Measurements from ENCODE around the gene PPP1R13L. TPM values are rescaled to one million over a fixed set of nuclear protein-coding genes. Genes with fewer than 3 reads are reported as not detected.

PPP1R13L gene
- total RNA-seq, 4 donors from 2014 or later: 11.9 to 64.2 (median 35.8) TPM

DNA sequence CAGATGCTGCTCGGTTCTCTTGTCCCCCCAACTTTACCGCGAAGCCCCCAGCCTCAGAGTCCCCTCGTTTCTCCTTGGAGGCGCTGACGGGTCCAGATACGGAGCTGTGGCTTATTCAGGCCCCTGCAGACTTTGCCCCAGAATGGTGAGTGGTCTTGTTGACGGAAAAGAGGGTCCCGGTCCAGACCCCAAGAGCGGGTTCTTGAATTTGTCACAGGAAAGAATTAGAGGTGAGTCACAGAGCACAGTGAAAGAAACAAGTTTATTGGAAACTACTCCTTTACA is 2.2 kb upstream of the PPP1R13L start:
- intact Hi-C loops (cut with DNase I): loop anchor here (10.0 kb wide), 1 partner anchor 152 kb away; the partner anchor contains the start of gene MARK4
- H3K27ac ChIP-seq: no peak overlapping the region
- WGBS, 2 donors: 1 to 2% methylated on average over 10 of the region's 10 CpGs
- no peaks in the 10 kb centered on the region for H3K27me3 ChIP-seq
- TF ChIP-seq, protein P1, sequence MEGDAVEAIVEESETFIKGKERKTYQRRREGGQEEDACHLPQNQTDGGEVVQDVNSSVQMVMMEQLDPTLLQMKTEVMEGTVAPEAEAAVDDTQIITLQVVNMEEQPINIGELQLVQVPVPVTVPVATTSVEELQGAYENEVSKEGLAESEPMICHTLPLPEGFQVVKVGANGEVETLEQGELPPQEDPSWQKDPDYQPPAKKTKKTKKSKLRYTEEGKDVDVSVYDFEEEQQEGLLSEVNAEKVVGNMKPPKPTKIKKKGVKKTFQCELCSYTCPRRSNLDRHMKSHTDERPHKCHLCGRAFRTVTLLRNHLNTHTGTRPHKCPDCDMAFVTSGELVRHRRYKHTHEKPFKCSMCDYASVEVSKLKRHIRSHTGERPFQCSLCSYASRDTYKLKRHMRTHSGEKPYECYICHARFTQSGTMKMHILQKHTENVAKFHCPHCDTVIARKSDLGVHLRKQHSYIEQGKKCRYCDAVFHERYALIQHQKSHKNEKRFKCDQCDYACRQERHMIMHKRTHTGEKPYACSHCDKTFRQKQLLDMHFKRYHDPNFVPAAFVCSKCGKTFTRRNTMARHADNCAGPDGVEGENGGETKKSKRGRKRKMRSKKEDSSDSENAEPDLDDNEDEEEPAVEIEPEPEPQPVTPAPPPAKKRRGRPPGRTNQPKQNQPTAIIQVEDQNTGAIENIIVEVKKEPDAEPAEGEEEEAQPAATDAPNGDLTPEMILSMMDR (IDR thresholded peaks at IDR 0.05): no peak
- TF ChIP-seq POLR2A (IDR thresholded peaks at IDR 0.05): no peak
- no peak for DNase-seq
- H3K9me3 ChIP-seq: no peaks in the 10 kb centered on the region
- H3K4me1 ChIP-seq: peaks cover 21 to 31% of the 10 kb centered on the region in 2 donors
- H3K36me3 ChIP-seq: no peaks in the 10 kb centered on the region
- H3K4me3 ChIP-seq (replicated peaks in 1 of 3): peak overlapping the region in 2 of 3 donors; percentile 19 to 84

DNA sequence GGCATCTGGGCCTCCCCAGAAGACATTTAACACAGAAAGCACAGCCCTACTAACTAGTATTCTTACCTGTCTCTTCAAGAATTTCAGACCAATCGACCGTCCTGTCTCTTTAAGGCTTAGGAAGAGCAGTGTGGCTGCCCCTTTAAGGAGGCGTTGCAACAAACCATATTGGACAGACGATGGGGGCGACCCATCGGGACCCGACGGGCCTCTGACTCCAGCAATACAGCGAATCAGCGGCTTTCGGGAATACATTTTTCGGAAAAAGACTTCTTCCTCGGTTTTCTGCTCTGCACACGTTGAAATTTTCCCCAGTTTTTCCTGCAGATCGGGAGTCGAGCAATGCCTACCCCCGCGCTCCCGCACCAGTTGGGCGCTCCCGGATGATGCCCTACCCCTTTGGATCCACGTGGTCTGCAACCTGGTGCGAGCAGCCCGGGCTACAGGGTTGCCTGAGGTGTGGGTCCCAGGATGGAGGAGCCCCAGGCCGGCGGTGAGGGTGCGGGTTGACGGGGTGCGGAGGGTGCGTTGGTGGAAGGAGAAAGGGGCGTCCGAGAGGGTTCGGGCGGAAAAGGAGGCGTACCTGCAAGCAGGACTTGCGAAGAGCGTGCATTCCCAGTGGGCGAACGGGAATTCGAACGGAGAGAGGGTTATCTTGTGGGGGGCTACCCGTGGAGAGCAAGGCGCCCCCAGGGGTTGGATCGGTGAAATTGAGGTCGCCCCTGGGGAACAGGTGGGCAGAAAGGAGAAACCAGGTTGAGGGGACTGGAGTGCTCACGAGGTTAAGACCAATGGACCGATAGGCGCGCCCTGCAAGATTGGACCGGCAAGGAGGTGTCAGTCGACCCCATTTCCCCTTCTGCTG is 1.6 kb upstream of the PPP1R13L start, which contains the start of gene POLR1G:
Gene POLR1G, plus strand, starts transcription at position 419 of the 865 bp plus-strand sequence. Its CDS starts 53 bp downstream, at position 472.
- Histone ChIP-seq H3K4me3 (replicated peaks in 1 of 3) (peak within 1 kb of the TSS; percentile 19 to 92 (median 84)), H3K36me3 (no peaks in the 10 kb centered on the region), H3K9me3 (no peaks in the 10 kb centered on the region), H3K4me1 (peaks cover 21 to 31% of the 10 kb centered on the region in 2 donors), H3K27ac (peak within 1 kb of the TSS; percentile 74 to 97 (median 96)), H3K27me3 (no peaks in the 10 kb centered on the region)
- WGBS, 2 donors: 0 to 1% methylated on average over 46 to 51 of the region's 51 CpGs
- peak; percentile 75 to 78 for DNase-seq
- TF ChIP-seq POLR2A (IDR thresholded peaks at IDR 0.05): no peak
- TF ChIP-seq, protein P1 (IDR thresholded peaks at IDR 0.05): peak in 3 of 6 experiments; percentile 17 to 56 (median 33)
- intact Hi-C loops (cut with DNase I): loop anchor here (10.0 kb wide), 1 partner anchor 152 kb away; the partner anchor contains the start of gene MARK4

DNA sequence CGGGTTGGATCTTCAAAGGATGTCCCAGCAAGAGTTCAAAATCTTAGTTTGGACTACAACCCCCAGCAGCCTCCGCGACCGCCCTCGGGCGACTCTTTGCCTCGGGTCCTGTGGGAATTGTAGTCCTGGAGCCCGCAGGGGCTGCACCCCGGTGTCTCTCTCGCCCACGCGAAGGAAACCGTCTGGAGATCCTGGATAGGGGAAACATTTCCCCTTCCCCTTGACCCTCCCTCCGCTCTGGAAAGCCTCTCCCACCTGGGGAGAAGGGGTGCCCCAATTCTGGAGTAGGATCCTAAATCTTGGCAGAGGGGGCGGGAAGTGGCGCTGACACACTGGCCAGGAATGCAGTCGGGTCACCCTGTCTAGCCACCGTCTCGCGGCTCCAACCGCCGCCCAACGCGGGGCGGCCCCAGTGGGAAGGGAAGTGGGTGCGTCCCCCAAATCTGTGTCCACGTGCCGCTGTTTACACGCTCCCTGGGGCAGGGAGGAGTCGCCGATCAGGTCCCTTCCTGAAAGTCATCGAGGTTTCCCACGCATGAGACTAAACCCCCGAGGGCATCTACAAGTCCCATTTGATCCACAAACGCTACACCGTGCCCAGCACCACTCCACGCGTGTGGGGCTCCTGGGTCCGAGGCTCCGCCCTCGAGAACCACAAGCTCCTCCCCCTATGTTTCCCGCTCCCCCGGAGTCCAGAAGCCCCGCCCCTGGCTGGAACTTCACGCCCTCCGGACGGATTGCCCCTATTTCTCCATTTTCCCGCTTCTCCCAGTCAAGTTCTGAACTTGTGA is 761 bp upstream of the PPP1R13L start:
- H3K27me3 ChIP-seq: no peaks in the 10 kb centered on the region

DNA sequence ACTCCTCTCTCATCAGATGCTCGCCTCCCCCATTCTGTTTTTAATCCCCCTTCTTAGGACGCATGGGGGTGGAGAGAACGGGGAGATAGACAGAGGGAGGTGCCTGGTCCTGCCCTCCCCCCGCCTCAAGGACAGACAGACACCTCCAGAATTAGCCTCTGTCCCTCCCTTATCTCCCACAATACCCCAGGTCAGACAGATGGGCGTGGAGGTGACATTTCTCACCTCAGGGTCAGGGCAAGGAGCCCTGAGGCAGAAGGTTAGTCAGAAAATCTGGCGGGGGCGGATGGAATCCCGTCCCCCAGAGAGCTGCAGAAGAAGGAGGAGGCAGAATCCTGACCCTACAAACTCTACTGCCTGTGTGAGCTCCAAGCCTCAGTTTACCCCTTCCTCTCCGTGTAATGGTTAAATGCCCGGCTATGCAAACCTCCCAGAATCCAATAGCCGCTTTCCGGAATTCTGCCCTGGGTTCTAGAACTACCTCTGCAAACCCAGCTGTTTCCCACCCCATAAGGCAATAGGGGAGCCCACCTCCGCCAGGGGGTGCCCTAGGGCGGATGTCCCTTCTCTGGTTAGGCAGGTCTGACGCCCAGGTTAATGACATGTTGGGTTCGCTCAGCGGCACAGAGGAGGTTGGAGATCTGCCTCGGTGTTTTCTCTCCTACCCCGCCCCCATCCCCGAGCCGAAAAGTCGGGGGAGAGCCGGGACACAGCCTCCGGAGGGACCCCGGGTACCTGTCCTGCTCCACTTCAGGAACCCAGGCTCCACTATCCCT is 900 bp downstream of the PPP1R13L start:
- TF ChIP-seq POLR2A (IDR thresholded peaks at IDR 0.05): no peak
- TF ChIP-seq, protein P1 (IDR thresholded peaks at IDR 0.05): peak in 3 of 6 experiments; percentile 27 to 50 (median 40)
- peak; percentile 62 to 66 for DNase-seq
- intact Hi-C loops (cut with DNase I): loop anchor here (10.0 kb wide), 1 partner anchor 149 kb away; the partner anchor contains the start of gene MARK4
- Histone ChIP-seq H3K4me3 (replicated peaks in 1 of 3) (peak overlapping the region; percentile 19 to 92 (median 84)), H3K36me3 (no peaks in the 10 kb centered on the region), H3K9me3 (no peaks in the 10 kb centered on the region), H3K27ac (peak overlapping the region in 2 of 3 donors; percentile 96 to 97), H3K4me1 (peaks cover 21 to 32% of the 10 kb centered on the region in 2 donors), H3K27me3 (no peaks in the 10 kb centered on the region)
- WGBS, 2 donors: 24 to 32% methylated on average over 20 to 25 of the region's 25 CpGs

More for the DNA sequence above, 761 bp upstream of the PPP1R13L start:
- DNase-seq: peak; percentile 90
- H3K27ac ChIP-seq: peak overlapping the region; percentile 74 to 97 (median 96)
- H3K4me3 ChIP-seq (replicated peaks in 1 of 3): peak overlapping the region; percentile 19 to 92 (median 84)
- peaks cover 21 to 31% of the 10 kb centered on the region in 2 donors for H3K4me1 ChIP-seq
- H3K9me3 ChIP-seq: no peaks in the 10 kb centered on the region
- TF ChIP-seq, protein P1 (IDR thresholded peaks at IDR 0.05): no peak
- TF ChIP-seq POLR2A (IDR thresholded peaks at IDR 0.05): peak in 1 of 2 donors; percentile 25
- intact Hi-C loops (cut with DNase I): loop anchor here (10.0 kb wide), 1 partner anchor 151 kb away; the partner anchor contains the start of gene MARK4
- 0 to 1% methylated on average over 28 to 44 of the region's 48 CpGs for whole genome bisulfite sequencing, 2 donors
- H3K36me3 ChIP-seq: no peaks in the 10 kb centered on the region
